HG02885 (cell line): Measurements from ENCODE around the gene TP73.

Experiments
- ATAC-seq: cut with Tn5 transposase; IDR thresholded peaks from one replicate; pipeline ENCODE4 v1.9.1; 2021; ENCODE audit warnings: mild to moderate bottlenecking; ENCODE audit not compliant: unreplicated experiment, poor library complexity

Gene TP73

DNA sequence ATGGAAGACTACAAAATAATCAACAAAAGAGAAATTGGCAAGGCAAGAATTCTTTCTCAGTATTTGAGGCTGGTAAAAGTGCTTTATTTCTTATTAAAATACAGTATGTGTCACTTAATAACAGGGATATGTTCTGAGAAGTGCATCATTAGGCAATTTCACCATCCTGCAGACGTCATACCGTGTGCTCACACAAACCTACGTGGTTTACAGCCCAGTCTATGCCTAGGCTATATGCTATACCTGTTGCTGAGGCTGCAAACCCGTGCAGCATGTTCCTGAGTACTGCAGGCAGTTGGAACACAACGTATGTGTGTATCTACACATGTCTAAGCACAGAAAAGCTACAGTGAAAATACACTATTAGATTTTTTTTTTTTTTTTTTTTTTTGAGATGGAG is 97.2 kb downstream of the TP73 start:
- ATAC-seq, result no peak

DNA sequence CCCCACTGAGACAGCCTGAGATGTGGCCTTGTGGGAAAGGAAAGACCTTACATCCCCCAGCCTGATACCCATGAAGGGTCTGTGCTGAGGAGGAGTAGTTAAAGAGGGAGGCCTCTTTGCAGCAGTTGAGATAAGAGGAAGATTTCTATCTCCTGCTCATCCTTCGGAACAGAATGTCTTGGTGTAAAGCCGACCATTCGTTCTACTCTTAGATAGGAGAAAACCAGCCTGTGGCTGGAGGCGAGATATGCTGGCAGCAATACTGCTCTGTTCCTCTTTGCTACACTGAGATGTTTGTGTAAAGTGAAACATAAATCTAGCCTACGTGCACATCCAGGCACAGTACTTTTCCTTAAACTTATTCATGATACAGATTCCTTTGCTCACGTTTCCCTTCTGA is 98.4 kb downstream of the TP73 start:
- ATAC-seq, result no peak

DNA sequence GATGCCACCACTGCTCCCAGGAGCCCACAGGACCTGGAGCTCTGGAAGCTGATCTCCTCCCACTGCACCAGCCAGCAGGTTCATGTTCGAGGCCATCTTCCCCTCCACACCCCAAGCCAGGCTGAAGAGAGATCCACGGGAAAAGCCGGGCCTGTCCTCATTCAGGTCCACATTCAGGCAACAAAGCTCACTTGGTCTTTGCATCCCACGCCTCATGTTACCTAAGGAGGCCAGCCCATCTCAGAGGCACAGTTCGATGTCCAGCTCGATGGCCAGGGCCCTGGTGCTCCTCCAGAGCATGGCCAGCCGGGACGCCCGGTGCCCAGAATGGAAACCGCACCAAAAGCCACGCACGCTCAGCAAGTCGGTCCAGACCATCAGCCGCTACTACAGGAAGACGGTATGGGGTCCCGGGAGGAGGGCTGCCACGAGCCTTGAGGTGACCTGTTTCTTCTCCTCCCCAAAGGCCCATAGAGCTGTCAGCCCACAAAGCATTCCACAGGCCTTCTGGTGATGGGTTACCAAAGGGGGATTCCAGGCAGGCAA is 100.2 kb downstream of the TP73 start, which contains the start of gene CCDC27:
Gene CCDC27, plus strand, starts transcription at position 51 of the 546 bp plus-strand sequence. Its CDS starts 32 bp downstream, at position 83.
- ATAC-seq, result no peak

DNA sequence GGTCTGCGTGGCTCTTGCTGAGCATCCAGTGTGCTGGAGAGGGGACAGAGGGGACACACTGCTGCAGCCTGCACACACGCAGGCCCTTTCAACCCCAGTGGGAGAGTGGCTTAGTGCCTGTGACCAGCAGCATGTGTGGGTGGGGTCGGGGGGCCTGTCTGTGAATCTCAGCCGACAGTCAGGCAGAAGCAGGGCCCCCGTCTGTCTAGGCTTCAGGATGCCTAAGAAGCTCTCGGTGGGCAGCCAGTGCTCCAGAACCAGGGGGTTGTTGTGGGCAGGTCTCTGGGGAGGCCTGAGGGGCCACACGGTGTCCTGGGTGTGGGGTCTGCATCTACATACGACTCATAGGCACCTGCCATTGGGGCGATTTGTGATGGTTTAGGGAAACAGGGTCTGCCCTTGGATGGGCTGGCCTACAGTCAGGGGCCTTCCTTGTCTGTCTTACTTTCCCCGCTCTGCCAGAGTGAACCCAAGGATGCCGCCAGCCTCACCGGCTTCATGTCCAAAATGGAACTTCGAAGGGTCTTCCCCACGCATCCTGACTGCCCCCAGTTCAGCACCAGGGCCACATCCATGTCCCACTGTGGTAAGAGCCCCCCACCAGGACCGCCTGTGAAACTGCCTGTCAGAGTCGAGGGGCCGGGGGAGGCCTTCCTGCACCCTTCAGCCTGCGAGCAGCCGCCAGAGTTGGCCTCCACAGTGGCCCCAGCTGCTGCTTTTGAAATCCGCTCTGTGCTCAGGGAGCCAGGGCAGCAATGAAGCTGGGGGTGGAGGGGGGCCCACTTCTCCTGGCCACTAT is 101.5 kb downstream of the TP73 start:
- ATAC-seq, result no peak

DNA sequence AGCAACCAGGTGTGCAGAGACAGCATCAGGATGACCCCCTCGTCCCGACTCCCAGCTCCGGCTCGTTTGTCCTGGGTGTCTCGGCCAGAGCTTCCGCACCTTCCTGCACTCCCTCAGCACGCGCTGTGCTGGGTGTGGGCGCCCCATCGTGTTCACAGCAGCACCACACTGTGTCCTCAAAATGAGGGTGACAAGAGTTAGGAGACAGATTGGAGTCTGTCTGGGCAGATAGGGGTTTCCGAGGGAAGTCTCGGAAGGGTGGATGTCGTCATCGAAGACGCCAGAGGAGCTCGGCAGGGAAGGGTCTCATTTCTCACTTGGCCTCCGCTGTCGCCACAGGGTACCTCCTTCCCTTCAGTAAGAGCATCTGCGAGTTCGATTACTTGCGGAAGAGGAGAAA is 104.1 kb downstream of the TP73 start:
- no peak for ATAC-seq

DNA sequence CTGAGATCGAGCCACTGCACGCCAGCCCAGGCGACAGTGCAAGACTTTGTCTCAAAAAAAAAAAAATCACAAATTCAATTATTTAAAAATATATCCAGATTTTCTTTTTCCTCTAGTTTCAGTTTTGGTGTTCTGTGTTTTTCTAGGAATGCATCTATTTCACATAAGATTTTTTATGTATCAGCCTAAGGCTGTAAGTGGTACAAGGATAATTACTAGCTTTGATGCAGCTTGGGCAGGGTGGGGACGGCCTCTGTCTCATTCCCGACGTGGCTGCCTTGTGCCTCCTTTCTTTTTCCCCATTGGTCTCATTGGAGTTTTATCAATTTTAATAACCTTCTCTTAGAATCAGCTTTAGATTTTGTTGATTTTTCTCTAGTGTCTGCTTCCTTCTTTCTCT is 106.8 kb downstream of the TP73 start:
- no peak for ATAC-seq

DNA sequence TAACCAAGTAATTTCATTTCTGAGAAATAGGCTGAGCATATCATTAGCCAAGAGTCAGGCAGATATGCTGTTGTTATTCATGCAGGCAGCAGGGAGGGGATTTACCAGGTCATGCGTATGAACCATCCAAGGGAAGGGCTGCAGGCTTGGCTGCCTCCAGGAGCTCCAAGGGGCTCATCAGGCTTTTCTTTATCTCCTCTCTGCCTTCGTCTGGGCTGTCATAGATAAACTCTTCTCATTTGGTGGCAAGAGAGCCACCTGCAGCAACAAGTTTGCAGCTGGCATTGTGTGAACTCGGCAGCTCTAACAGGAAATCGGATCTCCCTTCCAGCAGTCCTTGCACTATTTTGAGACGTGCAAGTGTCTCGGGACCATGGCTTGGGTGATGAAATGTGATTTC is 107.5 kb downstream of the TP73 start:
- ATAC-seq, result no peak

DNA sequence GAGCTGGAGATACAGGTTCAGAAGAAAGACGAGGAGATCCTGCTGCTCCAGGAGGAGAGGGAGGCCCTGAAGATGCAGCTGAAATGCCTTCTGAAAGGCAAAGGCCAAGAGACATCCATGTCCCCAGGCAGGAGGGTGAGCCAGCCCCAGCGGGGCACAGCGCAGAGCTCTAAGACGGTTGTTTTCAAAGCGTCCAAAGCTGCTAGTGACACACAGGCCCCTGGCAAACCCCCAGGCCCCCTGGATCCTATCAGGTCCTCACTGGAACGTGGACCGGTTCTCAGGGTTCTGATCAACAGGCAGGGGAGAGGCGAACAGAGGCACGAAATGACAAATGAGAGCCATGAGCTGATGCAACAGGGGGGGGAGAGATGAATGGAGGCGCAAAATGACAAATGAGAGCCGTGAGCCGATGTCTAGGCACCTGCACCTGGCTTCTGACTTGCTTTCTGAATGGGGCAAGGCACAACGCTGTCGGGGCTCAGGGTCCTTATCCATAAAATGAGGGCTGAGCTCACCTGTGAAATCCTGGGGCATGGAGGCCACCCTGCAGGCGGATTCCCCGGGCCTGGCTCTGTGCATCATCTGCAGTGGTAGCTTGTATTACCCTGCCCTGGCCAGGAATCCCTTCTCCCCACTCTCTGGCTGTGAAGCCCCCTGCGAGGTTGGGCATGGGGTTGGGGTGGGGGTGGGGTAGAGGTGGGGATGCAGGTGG is 109.1 kb downstream of the TP73 start:
- no peak for ATAC-seq

DNA sequence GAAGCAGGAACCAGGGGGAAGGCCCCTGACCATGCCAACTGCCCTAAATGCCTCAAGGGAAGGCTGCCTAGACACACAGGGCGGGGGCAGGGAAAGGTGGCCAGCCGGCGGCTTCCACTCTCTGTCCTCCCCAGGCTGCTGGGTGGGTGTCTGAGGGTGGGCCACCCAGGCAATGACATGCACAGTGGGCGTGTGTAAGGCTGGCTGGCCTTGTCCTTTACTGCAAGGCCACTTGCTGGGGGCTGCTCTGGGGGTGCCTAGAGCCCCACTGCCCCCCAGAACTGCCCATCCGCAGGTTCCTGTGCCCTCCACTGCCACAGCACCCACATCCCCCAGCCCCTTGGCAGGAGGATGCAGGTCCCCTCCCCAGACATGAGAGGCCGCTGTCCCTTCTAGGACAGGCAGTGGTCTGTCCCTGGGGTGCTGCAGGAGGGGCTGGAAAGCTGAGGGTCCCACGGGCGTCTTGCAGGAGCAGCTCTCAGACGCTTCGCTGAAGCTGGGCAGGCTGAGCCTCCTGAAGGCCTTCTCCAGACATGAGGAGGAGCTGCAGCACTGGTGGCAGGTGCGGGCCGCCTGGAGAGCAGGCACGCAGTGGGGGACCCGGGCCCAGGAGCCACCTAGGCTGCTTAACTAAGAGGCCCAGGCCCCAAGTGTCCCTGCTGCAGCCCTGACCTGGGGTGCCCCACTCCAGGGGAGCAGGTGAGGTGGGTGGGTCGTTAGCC is 110.0 kb downstream of the TP73 start:
- no peak for ATAC-seq

DNA sequence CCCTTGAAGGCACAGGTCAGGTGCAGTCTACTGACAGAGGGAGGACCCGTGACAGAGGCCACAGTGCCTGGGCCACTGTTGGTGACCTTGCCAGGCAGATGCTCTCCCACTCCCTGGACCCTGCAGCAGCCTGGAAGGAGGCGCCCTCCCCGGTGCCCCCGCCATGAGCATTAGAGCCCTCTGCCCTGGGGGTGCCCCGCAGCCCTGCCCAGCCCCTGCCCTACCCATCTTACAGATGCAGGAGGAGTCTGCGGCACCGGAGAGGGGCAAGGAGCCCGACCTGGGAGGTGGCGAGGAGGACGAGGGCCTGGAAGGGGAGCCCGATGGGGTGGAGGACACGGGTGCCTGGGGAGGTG is 110.5 kb downstream of the TP73 start:
- no peak for ATAC-seq

DNA sequence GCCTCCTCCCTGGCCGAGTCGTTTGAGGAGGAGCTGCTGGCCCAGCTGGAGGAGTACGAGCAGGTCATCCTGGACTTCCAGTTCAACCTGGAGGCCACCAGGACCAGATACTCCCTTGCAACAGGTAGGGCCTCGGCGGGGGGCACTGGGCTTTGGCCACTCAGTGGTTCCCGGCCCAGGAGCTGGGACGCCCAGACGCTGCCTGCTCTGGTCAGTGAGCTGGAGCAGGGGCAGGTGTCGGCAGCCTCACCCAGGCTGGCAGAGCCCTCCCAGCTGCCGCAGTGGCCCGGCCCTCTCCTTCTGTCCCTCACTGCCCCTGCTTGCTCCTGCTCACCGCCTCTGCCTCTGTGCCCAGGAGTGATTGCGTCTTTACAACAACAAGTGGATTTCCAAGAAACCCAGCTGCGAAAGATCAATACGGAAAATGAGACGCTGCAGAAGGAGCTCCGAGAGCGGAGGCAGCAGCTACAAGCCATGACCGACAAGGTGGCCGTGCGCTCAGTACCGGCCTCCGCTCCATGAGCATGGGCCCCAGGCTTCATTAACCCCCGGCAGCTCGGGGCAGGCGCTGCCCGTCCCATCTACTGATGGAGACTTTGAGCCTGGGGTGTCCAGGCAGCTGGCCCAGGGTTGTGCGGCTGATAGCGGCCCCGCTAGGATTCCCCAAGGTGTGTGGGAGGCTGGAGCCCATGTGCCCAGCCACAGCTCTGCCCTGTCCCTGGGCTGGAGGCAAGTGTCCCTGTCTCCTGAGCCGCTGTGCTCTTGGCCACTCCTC is 111.2 kb downstream of the TP73 start:
- no peak for ATAC-seq

DNA sequence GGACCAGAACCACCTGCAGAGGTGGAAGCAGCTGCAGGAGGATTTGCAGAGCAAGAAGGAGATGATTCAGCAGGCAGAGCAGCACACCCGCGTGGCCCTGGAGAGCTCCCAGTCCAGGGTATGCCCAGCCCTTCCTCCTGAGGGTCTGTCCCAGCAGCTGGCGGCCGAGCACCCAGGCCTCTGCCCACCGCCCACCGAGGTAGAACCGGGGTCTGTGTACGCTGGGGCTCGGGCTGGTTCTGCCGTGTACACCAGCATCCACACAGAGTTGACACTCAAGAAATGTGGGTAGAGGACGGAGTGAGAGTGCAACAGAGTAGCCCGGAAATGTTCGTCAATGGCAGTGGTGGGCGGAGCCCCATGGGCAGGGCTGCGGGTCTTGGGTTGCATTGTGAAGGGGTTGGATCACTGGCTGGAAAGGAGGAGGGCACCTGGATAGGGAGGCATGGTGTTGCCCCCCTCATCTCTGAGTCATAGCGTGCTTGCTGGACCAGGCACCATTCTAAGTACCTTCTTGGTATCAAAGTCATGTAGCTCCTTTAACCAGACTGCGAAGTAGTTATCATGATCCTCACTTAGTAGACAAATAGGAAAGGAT is 115.1 kb downstream of the TP73 start:
- no peak for ATAC-seq

DNA sequence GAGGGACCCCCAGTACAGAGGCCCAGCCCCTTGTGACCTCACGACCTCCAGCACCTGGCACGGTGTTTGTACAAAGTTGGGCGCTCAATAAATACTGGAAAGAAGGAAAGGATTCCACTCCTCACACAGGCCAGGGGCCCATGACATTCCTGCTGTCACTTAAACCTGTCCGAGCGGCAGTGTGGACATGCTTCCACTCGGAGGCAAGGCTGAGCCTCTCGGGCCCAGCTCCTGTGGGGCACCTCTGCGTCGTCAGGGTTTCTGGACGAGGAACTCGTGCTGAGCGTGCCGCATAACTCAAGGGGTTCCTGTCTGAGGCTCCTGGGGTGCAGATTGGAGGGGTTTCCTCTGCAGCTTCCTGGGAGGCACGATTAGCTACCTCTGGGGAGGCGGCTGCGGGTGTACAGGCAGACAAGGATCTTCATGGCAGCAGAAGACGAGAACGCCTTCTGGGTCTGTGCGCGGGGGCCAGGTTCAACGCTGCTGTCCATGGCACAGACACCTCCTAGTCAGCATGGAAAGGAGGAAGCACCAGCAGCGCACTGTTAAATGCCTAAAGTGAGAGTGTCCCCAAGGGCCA is 116.6 kb downstream of the TP73 start:
- no peak for ATAC-seq

DNA sequence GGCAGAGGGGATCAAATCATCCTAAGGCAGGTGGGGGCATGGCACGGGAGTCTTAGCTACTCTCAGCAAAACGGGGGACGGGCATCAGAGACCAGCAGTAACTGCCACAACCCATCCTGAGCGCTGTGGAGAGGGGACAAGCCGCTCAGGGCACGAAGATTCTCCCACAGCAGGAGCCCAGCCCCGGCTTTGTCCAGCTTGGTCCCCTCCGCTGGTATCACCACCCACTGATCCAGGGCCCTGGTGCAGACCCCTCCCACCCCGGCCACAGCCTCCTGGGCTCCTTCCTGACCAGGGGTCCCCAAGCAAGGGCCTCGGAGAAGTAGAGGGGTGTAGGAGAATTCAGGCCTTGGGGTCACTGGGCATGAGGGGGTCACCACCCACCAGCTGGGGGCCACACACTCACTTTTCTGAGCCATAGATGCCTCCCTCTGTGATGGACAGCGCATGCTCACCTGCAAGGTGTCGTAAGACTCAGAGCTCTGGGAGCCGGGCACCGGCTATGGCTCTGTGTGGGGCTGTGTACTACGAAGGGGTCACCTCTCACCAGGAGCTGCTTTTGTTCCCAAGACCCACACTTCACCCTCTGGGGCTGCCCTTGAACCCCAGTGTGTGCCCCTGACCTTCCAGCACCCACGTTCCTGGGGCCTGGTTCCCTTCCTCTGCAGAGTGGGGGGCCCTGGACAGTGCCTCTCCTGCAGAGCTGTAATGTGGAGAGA is 117.9 kb downstream of the TP73 start:
- no peak for ATAC-seq

DNA sequence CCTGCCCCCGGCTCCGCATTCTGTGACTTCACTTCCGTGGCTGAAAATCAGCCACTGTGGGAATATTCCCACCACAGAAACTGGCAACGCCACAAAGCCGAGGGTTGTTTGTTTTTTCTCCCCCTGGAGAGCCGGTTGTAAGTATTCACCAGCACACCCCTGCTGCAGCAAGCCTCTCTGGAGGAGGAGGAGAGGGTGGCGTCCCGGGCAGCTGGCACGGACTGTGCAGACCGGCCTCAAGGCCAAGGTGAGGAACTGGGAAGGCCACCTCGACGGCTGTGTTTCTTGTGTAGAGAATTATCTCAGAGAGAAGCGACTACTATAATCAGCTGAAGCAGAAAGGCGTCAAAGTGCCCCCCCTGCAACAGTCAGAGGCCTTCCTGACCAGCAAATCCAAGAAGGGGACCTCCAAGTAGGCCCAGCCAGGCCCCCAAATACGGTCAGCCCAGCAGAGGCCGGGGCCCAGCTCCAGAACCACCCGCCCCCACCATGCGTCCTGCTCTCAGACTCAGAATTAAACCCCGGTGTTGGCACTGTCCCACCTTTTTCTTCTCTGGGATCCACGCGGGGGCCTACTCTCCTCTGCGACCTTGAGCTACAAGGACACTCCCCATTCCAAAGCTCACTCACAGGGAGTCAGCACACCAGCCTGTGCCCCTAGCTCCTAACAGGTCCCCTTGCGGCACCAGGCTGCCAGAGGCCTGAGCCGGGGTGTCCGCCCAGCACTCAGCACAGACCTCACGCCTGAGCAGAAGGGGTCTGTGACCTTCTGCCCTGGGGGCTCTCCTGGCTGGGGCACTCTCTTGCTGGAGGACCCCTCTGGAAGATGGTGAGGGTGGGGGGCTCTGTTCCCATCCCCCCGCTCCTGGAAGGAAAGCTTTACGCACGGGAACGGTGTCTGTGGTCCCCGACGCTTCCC is 119.1 kb downstream of the TP73 start:
- no peak for ATAC-seq

DNA sequence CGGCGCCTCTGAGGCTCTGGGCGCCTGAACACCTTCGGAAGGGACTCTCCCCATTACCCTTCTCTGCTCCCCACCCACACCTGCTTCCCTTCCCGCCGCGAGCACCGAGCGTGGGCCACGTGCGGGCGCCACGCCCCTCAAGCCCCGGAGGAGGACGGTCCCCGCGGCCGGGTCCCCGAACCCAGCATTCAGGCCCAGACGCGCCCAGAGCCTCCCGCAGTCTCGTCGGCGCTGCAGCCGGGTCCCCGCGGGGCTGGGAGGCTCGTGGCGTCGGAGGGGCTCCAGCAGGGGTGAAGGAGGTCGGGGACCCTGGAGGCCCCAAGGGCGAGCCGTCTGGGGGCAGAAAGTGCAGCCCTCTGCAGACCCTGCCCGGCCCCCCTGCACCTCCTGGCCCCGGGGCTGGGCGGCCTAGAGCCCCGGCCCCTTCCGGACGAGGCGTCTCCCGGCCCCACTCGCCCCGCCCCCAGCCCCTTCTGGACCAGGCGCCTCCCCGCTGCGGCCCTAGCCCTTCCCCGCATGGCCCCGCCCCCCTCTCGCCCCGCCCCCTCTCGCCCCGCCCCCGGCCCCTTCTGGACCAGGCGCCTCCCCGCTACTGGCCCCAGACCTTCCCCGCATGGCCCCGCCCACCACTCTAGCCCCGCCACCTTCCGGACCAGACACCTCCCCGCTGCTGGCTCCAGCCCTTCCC is 119.9 kb downstream of the TP73 start:
- ATAC-seq, result peak; percentile 79
